Spleen (tissue), 7 donors: ENCODE results near the gene NEK10.

Experiments used
- POLR2A ChIP-seq, 3 donors: fragments of 450-650 bp; IDR thresholded peaks; one replicate each; pipeline ENCODE4 v1.5.1; 2017; ENCODE audit warnings: antibody characterized with exemption in 3 of 3, mild to moderate bottlenecking in 1 of 3
- POLR2AphosphoS5 ChIP-seq, 3 donors: sonication (generic); formaldehyde crosslinking; IDR thresholded peaks; one replicate each; pipeline ENCODE4 v1.5.1; 2017; ENCODE audit warnings: antibody characterized with exemption in 3 of 3
- TF ChIP-seq, protein P1 (sequence below), 11 experiments: fragments of 200-600 bp in 7 of 11; fragments of 450-650 bp in 4 of 11; sonication (generic) in 4 of 11; IDR thresholded peaks in 8 of 11; conservative IDR thresholded peaks in 3 of 11; 1 replicate in 7 of 11; 2 replicates in 4 of 11; pipeline versions ENCODE4 v1.4.0 to v1.8.0; 2016 to 2021; ENCODE audit warnings: antibody characterized with exemption in 11 of 11, inconsistent platforms in 4 of 11, mild to moderate bottlenecking in 1 of 11
- donor health status: DM: no; HTN: no; CAD: no; lungs with moderate emphysema.
- donor health status: DM: no; HTN: no; CAD: no.
- donor health status: DM: no; HTN: no; CAD: no.

DNA sequence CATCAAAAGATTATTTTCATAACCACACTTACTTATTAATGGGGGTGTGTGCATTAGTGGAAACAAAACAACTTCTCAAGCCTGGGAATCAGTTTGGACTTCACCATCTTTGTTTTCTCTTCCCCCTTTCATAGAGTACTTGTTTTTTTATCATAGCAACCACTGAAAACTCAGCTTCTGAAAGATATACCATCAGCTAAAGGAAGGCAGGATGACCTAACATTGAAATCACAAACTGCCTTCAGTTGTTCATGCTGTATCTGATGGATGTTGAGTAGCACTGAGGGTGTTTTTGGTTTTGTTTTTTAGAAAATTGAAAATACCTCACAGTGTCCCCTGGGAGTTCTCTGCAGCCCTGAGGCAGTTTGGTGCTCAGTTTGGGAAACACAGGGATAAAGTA is 46.5 kb downstream of the NEK10 start:
- TF ChIP-seq POLR2A (IDR thresholded peaks at IDR 0.05): no peak
- TF ChIP-seq, protein P1, sequence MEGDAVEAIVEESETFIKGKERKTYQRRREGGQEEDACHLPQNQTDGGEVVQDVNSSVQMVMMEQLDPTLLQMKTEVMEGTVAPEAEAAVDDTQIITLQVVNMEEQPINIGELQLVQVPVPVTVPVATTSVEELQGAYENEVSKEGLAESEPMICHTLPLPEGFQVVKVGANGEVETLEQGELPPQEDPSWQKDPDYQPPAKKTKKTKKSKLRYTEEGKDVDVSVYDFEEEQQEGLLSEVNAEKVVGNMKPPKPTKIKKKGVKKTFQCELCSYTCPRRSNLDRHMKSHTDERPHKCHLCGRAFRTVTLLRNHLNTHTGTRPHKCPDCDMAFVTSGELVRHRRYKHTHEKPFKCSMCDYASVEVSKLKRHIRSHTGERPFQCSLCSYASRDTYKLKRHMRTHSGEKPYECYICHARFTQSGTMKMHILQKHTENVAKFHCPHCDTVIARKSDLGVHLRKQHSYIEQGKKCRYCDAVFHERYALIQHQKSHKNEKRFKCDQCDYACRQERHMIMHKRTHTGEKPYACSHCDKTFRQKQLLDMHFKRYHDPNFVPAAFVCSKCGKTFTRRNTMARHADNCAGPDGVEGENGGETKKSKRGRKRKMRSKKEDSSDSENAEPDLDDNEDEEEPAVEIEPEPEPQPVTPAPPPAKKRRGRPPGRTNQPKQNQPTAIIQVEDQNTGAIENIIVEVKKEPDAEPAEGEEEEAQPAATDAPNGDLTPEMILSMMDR (IDR thresholded peaks at IDR 0.05 in 8 of 11, conservative IDR thresholded peaks at IDR 0.05 in 3 of 11): no peak
- no peak for TF ChIP-seq POLR2AphosphoS5 (IDR thresholded peaks at IDR 0.05)
